ENCODE results near the gene KMO.

KMO gene

GRCh38 chr1:241603731-241604245 lies 71.6 kb downstream of the KMO start:
- Histone ChIP-seq H3K27ac (replicated peaks) (no peak overlapping the region), H3K4me3 (replicated peaks; ENCODE audit: insufficient read depth, low read length) (no peak overlapping the region), H3K27me3 (ENCODE audit: insufficient read depth, poor library complexity, severe bottlenecking) (no peaks in the 10 kb centered on the region)
- no peak for TF ChIP-seq POLR2AphosphoS5 (IDR thresholded peaks at IDR 0.05; ENCODE audit: low read depth)
- TF ChIP-seq SPI1 (IDR thresholded peaks at IDR 0.05; ENCODE audit: borderline replicate concordance, low read depth) = no peak
- TF ChIP-seq, protein P1, sequence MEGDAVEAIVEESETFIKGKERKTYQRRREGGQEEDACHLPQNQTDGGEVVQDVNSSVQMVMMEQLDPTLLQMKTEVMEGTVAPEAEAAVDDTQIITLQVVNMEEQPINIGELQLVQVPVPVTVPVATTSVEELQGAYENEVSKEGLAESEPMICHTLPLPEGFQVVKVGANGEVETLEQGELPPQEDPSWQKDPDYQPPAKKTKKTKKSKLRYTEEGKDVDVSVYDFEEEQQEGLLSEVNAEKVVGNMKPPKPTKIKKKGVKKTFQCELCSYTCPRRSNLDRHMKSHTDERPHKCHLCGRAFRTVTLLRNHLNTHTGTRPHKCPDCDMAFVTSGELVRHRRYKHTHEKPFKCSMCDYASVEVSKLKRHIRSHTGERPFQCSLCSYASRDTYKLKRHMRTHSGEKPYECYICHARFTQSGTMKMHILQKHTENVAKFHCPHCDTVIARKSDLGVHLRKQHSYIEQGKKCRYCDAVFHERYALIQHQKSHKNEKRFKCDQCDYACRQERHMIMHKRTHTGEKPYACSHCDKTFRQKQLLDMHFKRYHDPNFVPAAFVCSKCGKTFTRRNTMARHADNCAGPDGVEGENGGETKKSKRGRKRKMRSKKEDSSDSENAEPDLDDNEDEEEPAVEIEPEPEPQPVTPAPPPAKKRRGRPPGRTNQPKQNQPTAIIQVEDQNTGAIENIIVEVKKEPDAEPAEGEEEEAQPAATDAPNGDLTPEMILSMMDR (IDR thresholded peaks at IDR 0.05; ENCODE audit: insufficient read depth, low read length) = no peak
- no peak for TF ChIP-seq GABPA (IDR thresholded peaks at IDR 0.05; ENCODE audit: low read depth)
- no peak for TF ChIP-seq REST (IDR thresholded peaks at IDR 0.05; ENCODE audit: insufficient replicate concordance, low read depth)
- no peak for DNase-seq (ENCODE audit: low read depth in 1 of 2, low spot score in 1 of 2)

DNA sequence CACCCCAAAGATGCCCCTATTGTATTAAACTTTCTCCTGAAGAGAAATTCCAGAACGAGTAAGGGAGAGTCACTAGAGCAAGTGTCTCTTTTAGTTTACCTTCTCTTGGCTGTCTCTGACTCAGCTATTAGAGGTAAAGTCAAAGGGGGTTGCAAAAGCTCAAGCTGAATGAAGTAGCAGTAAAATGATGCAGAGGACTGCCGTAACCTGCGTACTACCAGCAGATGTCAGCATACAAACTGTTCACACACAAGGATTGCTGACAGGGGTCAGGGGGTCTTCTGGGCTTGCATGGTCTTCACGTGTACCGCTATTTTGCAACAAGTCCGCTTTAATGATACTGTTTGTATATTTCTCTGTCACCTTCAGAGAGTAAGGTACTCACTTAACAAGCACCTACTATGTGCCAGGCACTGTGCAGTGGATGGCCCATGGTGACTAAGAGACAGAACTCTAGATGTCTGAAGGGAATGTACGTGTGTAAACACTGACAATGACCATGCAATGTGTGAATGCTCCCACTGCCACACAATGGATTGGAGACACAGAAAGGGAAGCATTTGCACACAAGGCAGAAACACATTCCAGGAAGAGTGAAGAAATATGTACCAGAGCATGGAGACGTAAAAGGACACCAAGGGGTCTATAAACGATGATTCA lies 73.1 kb downstream of the KMO start:
- Histone ChIP-seq H3K27ac (replicated peaks) (no peak overlapping the region), H3K27me3 (ENCODE audit: insufficient read depth, poor library complexity, severe bottlenecking) (no peaks in the 10 kb centered on the region), H3K4me3 (replicated peaks; ENCODE audit: insufficient read depth, low read length) (no peak overlapping the region)
- DNase-seq (ENCODE audit: low read depth in 1 of 2, low spot score in 1 of 2) = no peak
- TF ChIP-seq REST (IDR thresholded peaks at IDR 0.05; ENCODE audit: insufficient replicate concordance, low read depth) = no peak
- TF ChIP-seq, protein P1 (IDR thresholded peaks at IDR 0.05; ENCODE audit: insufficient read depth, low read length) = peak; percentile 9

DNA sequence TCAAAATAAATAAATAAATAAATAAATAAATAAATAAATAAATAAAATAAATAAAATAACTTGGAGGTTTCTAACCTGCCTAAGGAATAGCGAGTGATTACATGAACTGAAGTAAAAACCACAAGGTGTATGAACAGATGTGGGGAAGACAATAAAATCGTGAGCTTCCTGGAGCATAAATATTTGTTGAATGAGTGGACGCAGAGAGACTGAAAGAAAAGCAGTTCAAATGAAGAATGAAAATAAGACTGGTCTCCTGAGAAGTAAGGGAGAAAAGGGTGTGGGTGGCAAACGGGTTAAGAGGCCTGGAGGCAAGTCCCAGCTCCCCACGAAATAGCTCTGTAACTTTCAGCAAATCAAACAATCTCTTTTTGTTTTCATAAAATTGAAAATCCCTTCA lies 74.4 kb downstream of the KMO start:
- no peak for DNase-seq (ENCODE audit: low read depth in 1 of 2, low spot score in 1 of 2)
- Histone ChIP-seq H3K27me3 (ENCODE audit: insufficient read depth, poor library complexity, severe bottlenecking) (no peaks in the 10 kb centered on the region), H3K27ac (replicated peaks) (no peak overlapping the region), H3K4me3 (replicated peaks; ENCODE audit: insufficient read depth, low read length) (no peak overlapping the region)
- TF ChIP-seq POLR2AphosphoS5 (IDR thresholded peaks at IDR 0.05; ENCODE audit: low read depth) (no peak), SPI1 (IDR thresholded peaks at IDR 0.05; ENCODE audit: borderline replicate concordance, low read depth) (no peak), REST (IDR thresholded peaks at IDR 0.05; ENCODE audit: insufficient replicate concordance, low read depth) (no peak), GABPA (IDR thresholded peaks at IDR 0.05; ENCODE audit: low read depth) (no peak)
- TF ChIP-seq, protein P1 (IDR thresholded peaks at IDR 0.05; ENCODE audit: insufficient read depth, low read length) = no peak
